ENCODE results near the gene GRIN2A. TPM values are rescaled to one million over a fixed set of nuclear protein-coding genes. Genes with fewer than 3 reads are reported as not detected.

The GRIN2A gene
- total RNA-seq, 1 experiment from 2014 or later, result 34.6 TPM

- CTCF ChIA-PET, result interaction anchor here (0.5 to 0.6 kb wide), 2 partner anchors 71 to 192 kb away, joined by 5 to 6 read pairs; no protein-coding TSS in a partner anchor
- intact Hi-C loops (cut with micrococcal nuclease; ENCODE audit: unreplicated experiment), result no loop called here
- peaks cover 6% of the 10 kb centered on the region for H3K9me3 Mint-ChIP-seq (ENCODE audit: low read depth, unreplicated experiment)
- H3K27ac Mint-ChIP-seq (ENCODE audit: unreplicated experiment), result no peak overlapping the region
- H3K27me3 Mint-ChIP-seq (ENCODE audit: unreplicated experiment), result no peaks in the 10 kb centered on the region
- H3K4me3 Mint-ChIP-seq (ENCODE audit: low read depth, unreplicated experiment), result no peak overlapping the region
- H3K36me3 Mint-ChIP-seq (ENCODE audit: insufficient read depth, unreplicated experiment), result no peaks in the 10 kb centered on the region
- no peak for TF ChIP-seq CTCF (IDR thresholded peaks at IDR 0.05; ENCODE audit: unreplicated experiment)
- peaks cover 12% of the 10 kb centered on the region for H3K4me1 Mint-ChIP-seq (ENCODE audit: low read depth, unreplicated experiment)
- no peak for DNase-seq
- BruUV-seq (replicated peaks), result no TSS peak
Measured at GRCh38 chr16:9949396-9949795, 232.8 kb downstream of the GRIN2A start.

DNA sequence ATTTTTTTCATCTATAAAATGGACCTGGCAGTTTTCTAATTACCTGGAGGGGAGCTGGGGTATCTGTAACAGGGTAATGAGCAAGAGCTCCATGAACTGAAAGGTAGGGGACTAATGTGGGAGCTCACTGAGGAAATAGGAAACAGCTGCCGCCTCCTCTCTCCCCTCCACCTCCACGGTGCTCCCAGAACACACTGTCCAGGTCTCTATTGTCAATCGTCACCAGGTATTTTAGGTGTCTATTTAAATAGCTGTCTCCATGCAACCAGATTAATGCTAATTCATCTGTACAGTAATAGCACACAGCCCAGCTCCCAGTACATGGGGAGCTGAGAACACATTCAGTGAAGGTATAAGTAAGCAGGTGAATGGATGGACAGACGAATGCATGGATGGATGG is 233.3 kb downstream of the GRIN2A start:
- no peaks in the 10 kb centered on the region for H3K27me3 Mint-ChIP-seq (ENCODE audit: unreplicated experiment)
- H3K9me3 Mint-ChIP-seq (ENCODE audit: low read depth, unreplicated experiment), result peaks cover 6% of the 10 kb centered on the region
- H3K27ac Mint-ChIP-seq (ENCODE audit: unreplicated experiment), result no peak overlapping the region
- intact Hi-C loops (cut with micrococcal nuclease; ENCODE audit: unreplicated experiment), result no loop called here
- no peaks in the 10 kb centered on the region for H3K36me3 Mint-ChIP-seq (ENCODE audit: insufficient read depth, unreplicated experiment)
- no peak overlapping the region for H3K4me3 Mint-ChIP-seq (ENCODE audit: low read depth, unreplicated experiment)
- CTCF ChIA-PET, result interaction anchor here (0.5 to 0.6 kb wide), 3 partner anchors 72 to 388 kb away, joined by 3 to 6 read pairs (median 5); no protein-coding TSS in a partner anchor
- no TSS peak for BruUV-seq (replicated peaks)
- DNase-seq, result no peak
- H3K4me1 Mint-ChIP-seq (ENCODE audit: low read depth, unreplicated experiment), result peaks cover 12% of the 10 kb centered on the region
- no peak for TF ChIP-seq CTCF (IDR thresholded peaks at IDR 0.05; ENCODE audit: unreplicated experiment)

DNA sequence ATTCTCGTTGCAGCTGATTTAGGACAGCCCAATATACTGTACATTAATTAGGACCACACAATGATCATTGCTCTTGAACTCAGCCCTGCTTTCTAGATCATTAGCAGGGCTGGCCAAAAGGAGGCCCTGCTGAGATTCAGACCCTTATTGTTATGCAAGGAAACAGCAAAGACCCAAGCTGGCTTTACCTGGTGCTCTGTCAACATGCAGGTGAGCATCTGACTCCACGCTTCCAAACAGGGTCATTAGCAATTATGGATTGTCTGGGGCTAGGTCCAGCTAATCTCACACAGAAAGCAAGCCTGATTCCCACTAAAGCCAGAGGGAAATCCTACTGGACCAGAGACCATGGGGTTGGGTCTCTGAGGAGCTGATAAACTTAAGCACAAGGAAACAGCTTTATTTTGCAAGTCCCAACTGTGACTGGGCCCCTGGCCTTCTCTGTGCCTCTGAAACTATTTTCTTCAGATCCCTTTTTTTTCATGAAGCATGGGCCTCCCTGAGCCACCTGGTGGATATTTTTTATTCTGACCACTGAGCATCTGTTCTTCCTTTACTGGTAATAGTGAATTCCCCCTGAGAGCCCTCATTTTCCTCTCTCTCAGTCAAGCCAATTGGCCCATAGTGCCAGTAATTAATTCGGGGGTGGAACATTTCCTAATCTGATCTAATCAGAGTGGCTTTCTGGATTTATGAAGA is 236.1 kb downstream of the GRIN2A start:
- no TSS peak for BruUV-seq (replicated peaks)
- no peaks in the 10 kb centered on the region for H3K27me3 Mint-ChIP-seq (ENCODE audit: unreplicated experiment)
- peaks cover 6% of the 10 kb centered on the region for H3K9me3 Mint-ChIP-seq (ENCODE audit: low read depth, unreplicated experiment)
- H3K36me3 Mint-ChIP-seq (ENCODE audit: insufficient read depth, unreplicated experiment), result no peaks in the 10 kb centered on the region
- H3K4me1 Mint-ChIP-seq (ENCODE audit: low read depth, unreplicated experiment), result peaks cover 8% of the 10 kb centered on the region
- TF ChIP-seq CTCF (IDR thresholded peaks at IDR 0.05; ENCODE audit: unreplicated experiment), result no peak
- no peak overlapping the region for H3K27ac Mint-ChIP-seq (ENCODE audit: unreplicated experiment)
- H3K4me3 Mint-ChIP-seq (ENCODE audit: low read depth, unreplicated experiment), result no peak overlapping the region
- intact Hi-C loops (cut with micrococcal nuclease; ENCODE audit: unreplicated experiment), result no loop called here
- CTCF ChIA-PET, result no interaction called here
- DNase-seq, result no peak

- intact Hi-C loops (cut with micrococcal nuclease; ENCODE audit: unreplicated experiment), result no loop called here
- H3K4me3 Mint-ChIP-seq (ENCODE audit: low read depth, unreplicated experiment), result no peak overlapping the region
- H3K27ac Mint-ChIP-seq (ENCODE audit: unreplicated experiment), result no peak overlapping the region
- CTCF ChIA-PET, result no interaction called here
- no peaks in the 10 kb centered on the region for H3K4me1 Mint-ChIP-seq (ENCODE audit: low read depth, unreplicated experiment)
- BruUV-seq (replicated peaks), result no TSS peak
- no peaks in the 10 kb centered on the region for H3K27me3 Mint-ChIP-seq (ENCODE audit: unreplicated experiment)
- no peaks in the 10 kb centered on the region for H3K36me3 Mint-ChIP-seq (ENCODE audit: insufficient read depth, unreplicated experiment)
- no peaks in the 10 kb centered on the region for H3K9me3 Mint-ChIP-seq (ENCODE audit: low read depth, unreplicated experiment)
- DNase-seq, result no peak
- no peak for TF ChIP-seq CTCF (IDR thresholded peaks at IDR 0.05; ENCODE audit: unreplicated experiment)
Measured at GRCh38 chr16:9943121-9943520, 239.1 kb downstream of the GRIN2A start.
